Measurements from ENCODE around the gene MED12L.

DNA sequence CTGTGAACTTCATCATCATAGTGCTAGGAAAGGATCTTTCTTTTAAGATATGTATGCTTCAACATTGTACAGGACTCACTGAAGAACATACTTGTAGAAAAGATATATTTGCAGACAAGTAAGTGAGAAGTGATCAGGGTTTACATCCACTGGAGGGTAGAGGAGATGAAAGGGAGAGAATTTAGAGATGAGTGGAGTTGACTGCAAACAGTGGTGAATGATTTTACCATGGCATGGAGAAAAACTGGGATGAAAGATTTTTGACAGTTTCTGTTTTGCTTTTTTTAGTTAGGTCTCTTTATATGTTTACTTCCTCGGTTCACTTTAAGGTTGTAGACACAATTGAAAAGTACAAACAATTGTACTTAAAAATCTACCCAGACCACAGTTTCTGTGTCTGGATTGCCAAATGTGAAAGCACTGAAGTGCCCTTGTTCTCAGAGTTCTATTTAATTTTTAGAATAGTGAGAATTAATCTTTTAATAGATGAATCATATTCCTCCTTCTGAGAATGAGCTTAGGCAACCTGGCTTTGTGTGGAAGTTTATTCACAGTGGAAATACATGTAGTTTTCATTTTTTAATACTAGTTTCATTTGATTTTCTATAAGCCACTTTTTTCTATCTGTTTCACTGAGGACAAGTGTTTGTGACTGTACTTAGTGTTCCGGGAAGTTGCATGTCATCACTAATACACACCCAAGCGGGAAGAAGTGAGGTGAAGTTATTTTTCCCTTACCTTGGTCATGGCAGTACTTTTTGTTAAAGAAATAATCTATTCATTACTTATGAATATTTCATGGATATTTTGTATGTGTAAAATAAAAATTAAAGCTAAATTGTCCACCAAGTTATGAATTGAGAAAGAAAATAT, 119.3 kb downstream of the MED12L start:
- no peak for TF ChIP-seq EZH2 (IDR thresholded peaks at IDR 0.05; ENCODE audit: borderline replicate concordance, low read depth, low read length)
- no peak for TF ChIP-seq JUNB (CRISPR knock-in tag; conservative IDR thresholded peaks at IDR 0.05)
- TF ChIP-seq POLR2A (conservative IDR thresholded peaks at IDR 0.05), result no peak
- TF ChIP-seq JUN (IDR thresholded peaks at IDR 0.05; ENCODE audit: borderline replicate concordance, low read depth, low read length), result no peak
- no peak for TF ChIP-seq JUN (CRISPR knock-in tag; IDR thresholded peaks at IDR 0.05; ENCODE audit: borderline replicate concordance)
- TF ChIP-seq KLF16 (IDR thresholded peaks at IDR 0.05), result no peak
- no peak for TF ChIP-seq MBD1 (CRISPR knock-in tag; IDR thresholded peaks at IDR 0.05)

All from K562 (cell line).